SK-N-SH (cell line): ENCODE data around the gene CYP46A1. TPM values are rescaled to one million over a fixed set of nuclear protein-coding genes. Genes with fewer than 3 reads are reported as not detected.

Experiments used
- CTCF ChIA-PET: fragments of 300-600, 350-600 bp; formaldehyde crosslinking; extraction: SDS; loops from one replicate; lab custom pipeline; 2021; lab: Yijun Ruan, JAX
- POLR2A ChIA-PET: fragments of 350-600 bp; sonication (Branson Sonifier 250); formaldehyde crosslinking; extraction: SDS; loops from one replicate; lab custom pipeline; 2020; ENCODE audit warnings: antibody characterized with exemption, inconsistent platforms; lab: Yijun Ruan, JAX
- DNase-seq: peaks from one replicate; pipeline ENCODE4 v3.0.0; 2012
- H2AFZ ChIP-seq: fragments of 200-600 bp; sonication (generic); 2 replicates; pipeline ENCODE4 v1.8.1; 2016; ENCODE audit warnings: antibody characterized with exemption, mild to moderate bottlenecking, low read depth
- H3F3A ChIP-seq: fragments of 200-600 bp; sonication (generic); replicated peaks from 2 replicates; pipeline ENCODE3; 2016; ENCODE audit warnings: antibody characterized with exemption, mild to moderate bottlenecking; ENCODE audit not compliant: insufficient read depth
- H3K27ac ChIP-seq, 2 experiments: fragments of 200-500 bp in 1 of 2; fragments of 200-600 bp in 1 of 2; sonication (Bioruptor generic) in 1 of 2; sonication (generic), shearing (Covaris generic) in 1 of 2; 2 replicates each; pipeline versions ENCODE4 v1.5.1 to v1.6.1; 2014 to 2016; ENCODE audit warnings: low read depth in 2 of 2, inconsistent platforms in 1 of 2, low read length in 1 of 2, mild to moderate bottlenecking in 1 of 2, mixed read lengths in 1 of 2
- H3K27me3 ChIP-seq: fragments of 200-600 bp; sonication (generic), shearing (Covaris generic); 2 replicates; pipeline ENCODE4 v1.6.1; 2016; ENCODE audit warnings: mixed run types; ENCODE audit not compliant: insufficient read depth
- H3K36me3 ChIP-seq, 2 experiments: fragments of 200-500 bp in 1 of 2; fragments of 200-600 bp in 1 of 2; sonication (Bioruptor generic) in 1 of 2; sonication (generic) in 1 of 2; replicated peaks in 1 of 2; 2 replicates each; pipeline versions ENCODE3 to v1.5.1; 2014 to 2016; ENCODE audit warnings: low read length in 1 of 2, mild to moderate bottlenecking in 1 of 2; ENCODE audit not compliant: insufficient read depth in 2 of 2, control insufficient read depth in 1 of 2
- H3K4me1 ChIP-seq, 2 experiments: fragments of 200-500 bp in 1 of 2; fragments of 200-600 bp in 1 of 2; sonication (Bioruptor generic) in 1 of 2; sonication (generic), shearing (Covaris generic) in 1 of 2; 2 replicates each; pipeline versions ENCODE4 v1.5.1 to v1.6.1; 2014 to 2016; ENCODE audit warnings: low read depth in 1 of 2, low read length in 1 of 2, mixed run types in 1 of 2; ENCODE audit not compliant: insufficient read depth in 2 of 2, control insufficient read depth in 1 of 2
- H3K4me2 ChIP-seq: fragments of 200-600 bp; sonication (generic), shearing (Covaris generic); 2 replicates; pipeline ENCODE4 v1.6.1; 2017; ENCODE audit warnings: mixed run types
- H3K4me3 ChIP-seq, 2 experiments: fragments of 200-500 bp in 1 of 2; fragments of 200-600 bp in 1 of 2; sonication (Bioruptor generic) in 1 of 2; sonication (generic), shearing (Covaris generic) in 1 of 2; 2 replicates each; pipeline versions ENCODE4 v1.5.1 to v1.8.1; 2014 to 2016; ENCODE audit warnings: low read depth in 2 of 2, inconsistent platforms in 1 of 2, low read length in 1 of 2, mild to moderate bottlenecking in 1 of 2, mixed read lengths in 1 of 2, moderate library complexity in 1 of 2
- H3K79me2 ChIP-seq: fragments of 200-600 bp; sonication (generic); 2 replicates; pipeline ENCODE4 v1.8.1; 2017; ENCODE audit warnings: mild to moderate bottlenecking; ENCODE audit not compliant: insufficient read depth
- H3K9ac ChIP-seq: fragments of 200-600 bp; sonication (generic); 2 replicates; pipeline ENCODE4 v1.6.1; 2017; ENCODE audit warnings: mixed run types
- H3K9me2 ChIP-seq: fragments of 200-600 bp; sonication (generic); 2 replicates; pipeline ENCODE4 v1.6.1; 2017; ENCODE audit warnings: mixed run types
- H3K9me3 ChIP-seq: fragments of 200-600 bp; sonication (generic); 2 replicates; pipeline ENCODE4 v1.6.1; 2017; ENCODE audit warnings: mixed run types, mild to moderate bottlenecking, moderate library complexity
- H4K20me1 ChIP-seq: fragments of 200-600 bp; sonication (generic); 2 replicates; pipeline ENCODE4 v1.6.1; 2017; ENCODE audit warnings: mild to moderate bottlenecking, mixed run types; ENCODE audit not compliant: insufficient read depth
- CTCF ChIP-seq: fragments of 200-600 bp; sonication (generic); IDR thresholded peaks from 2 replicates; pipeline ENCODE4 v1.6.1; 2017; ENCODE audit warnings: antibody characterized with exemption, mild to moderate bottlenecking, moderate library complexity
- ELF1 ChIP-seq: IDR thresholded peaks from 2 replicates; pipeline ENCODE4 v1.4.0; 2012
- EP300 ChIP-seq, 2 experiments: IDR thresholded peaks; 2 replicates each; pipeline versions ENCODE4 v1.4.0 to v1.6.1; 2012; ENCODE audit warnings: borderline replicate concordance in 1 of 2, low read depth in 1 of 2, low read length in 1 of 2
- EZH2phosphoT487 ChIP-seq: fragments of 200-600 bp; sonication (generic); IDR thresholded peaks from 2 replicates; pipeline ENCODE4 v1.6.1; 2017; ENCODE audit warnings: low read depth, mixed run types, mild to moderate bottlenecking, antibody characterized with exemption, moderate library complexity, borderline replicate concordance
- FOSL2 ChIP-seq: IDR thresholded peaks from 2 replicates; pipeline ENCODE4 v1.4.0; 2012; ENCODE audit warnings: low read depth, mild to moderate bottlenecking, moderate library complexity, borderline replicate concordance
- GABPA ChIP-seq: IDR thresholded peaks from 2 replicates; pipeline ENCODE4 v1.4.0; 2012; ENCODE audit warnings: low read depth, mild to moderate bottlenecking
- JUND ChIP-seq: IDR thresholded peaks from 2 replicates; pipeline ENCODE4 v1.4.0; 2012
- MAX ChIP-seq: IDR thresholded peaks from 2 replicates; pipeline ENCODE4 v1.4.0; 2012; ENCODE audit warnings: low read depth
- MEF2A ChIP-seq: IDR thresholded peaks from 2 replicates; pipeline ENCODE4 v1.4.0; 2012; ENCODE audit warnings: low read depth, borderline replicate concordance
- PBX3 ChIP-seq: IDR thresholded peaks from 2 replicates; pipeline ENCODE4; 2012
- POLR2AphosphoS5 ChIP-seq: IDR thresholded peaks from 2 replicates; pipeline ENCODE4 v1.6.1; 2012; ENCODE audit warnings: low read depth, low read length
- RAD21 ChIP-seq: IDR thresholded peaks from 2 replicates; pipeline ENCODE4 v1.6.1; 2012; ENCODE audit warnings: mild to moderate bottlenecking, low read length
- SIN3A ChIP-seq: IDR thresholded peaks from 2 replicates; pipeline ENCODE4 v1.6.1; 2012; ENCODE audit warnings: low read depth, mild to moderate bottlenecking, low read length, moderate library complexity, borderline replicate concordance
- SMC3 ChIP-seq: IDR thresholded peaks from 2 replicates; pipeline ENCODE4 v1.6.1; 2012; ENCODE audit warnings: low read depth, low read length, improper control_type of control experiment
- TEAD4 ChIP-seq: IDR thresholded peaks from 2 replicates; pipeline ENCODE4 v1.4.0; 2012; ENCODE audit warnings: mild to moderate bottlenecking, borderline replicate concordance; ENCODE audit not compliant: insufficient read depth
- USF1 ChIP-seq: IDR thresholded peaks from 2 replicates; pipeline ENCODE4 v1.4.0; 2012; ENCODE audit warnings: low read depth, borderline replicate concordance
- USF2 ChIP-seq: fragments of 150-350 bp; IDR thresholded peaks from 2 replicates; pipeline ENCODE4 v1.6.1; 2017; ENCODE audit warnings: antibody characterized with exemption, low read length, low read depth, borderline replicate concordance
- YY1 ChIP-seq: IDR thresholded peaks from 2 replicates; pipeline ENCODE4 v1.4.0; 2012; ENCODE audit warnings: low read depth, mild to moderate bottlenecking
- WGBS: methylation state at CpG from one replicate; pipeline ENCODE4 v1.1.6; 2017; ENCODE audit warnings: low lambda C conversion rate; 5-methylcytosine and 5-hydroxymethylcytosine counted together
- polyA plus RNA-seq, 3 experiments: library from polyadenylated mRNA; depleted of rRNA; stranded (reverse); fragments of >200 nt; gene quantifications; 2 replicates each; pipeline ENCODE4 v1.2.3, GENCODE V29; 2012

Gene CYP46A1
- polyA plus RNA-seq, 1 of the 3 experiments (the other 2 are of a cell fraction), result 0.30 TPM

- no peak for TF ChIP-seq SMC3
- no peak for TF ChIP-seq USF1
- TF ChIP-seq SIN3A, result no peak
- no peak for TF ChIP-seq YY1
- TF ChIP-seq MAX, result no peak
Measured at GRCh38 chr14:99673305-99674063, 10.6 kb upstream of the CYP46A1 start (continued).

- Histone ChIP-seq H3K9ac (no peak overlapping the region), H3K9me3 (no peaks in the 10 kb centered on the region), H3K79me2 (no peaks in the 10 kb centered on the region), H4K20me1 (no peaks in the 10 kb centered on the region), H3K4me1 (peaks cover 3 to 7% of the 10 kb centered on the region in 2 experiments; a peak in 2 of 4 replicates), H3K27ac (no peak overlapping the region), H3F3A (no peaks in the 10 kb centered on the region), H3K9me2 (no peaks in the 10 kb centered on the region), H3K27me3 (0 out of 2 replicates have a peak, but pooled peaks cover 7% of the 10 kb centered on the region), H3K4me2 (no peak overlapping the region), H3K36me3 (no peaks in the 10 kb centered on the region), H3K4me3 (no peak overlapping the region), H2AFZ (no peak overlapping the region)
- ChIA-PET POLR2A (no interaction called here), CTCF (interaction anchor here (1.1 to 3.1 kb wide), 3 partner anchors 9 to 56 kb away, joined by 3 to 18 read pairs (median 4); no protein-coding TSS in a partner anchor)
- TF ChIP-seq MEF2A (no peak), SMC3 (no peak), TEAD4 (no peak), ELF1 (no peak), USF2 (no peak), EZH2phosphoT487 (no peak), POLR2AphosphoS5 (no peak), RAD21 (no peak), PBX3 (no peak), CTCF (no peak), USF1 (no peak), EP300 (IDR thresholded peaks at IDR 0.05; ENCODE audit: borderline replicate concordance in 1 of 2, low read depth in 1 of 2, low read length in 1 of 2) (no peak), SIN3A (no peak), GABPA (no peak), MAX (no peak), JUND (no peak), FOSL2 (no peak)
- 85% methylated on average over 5 of the region's 9 CpGs for WGBS
- no peak for DNase-seq
Measured at GRCh38 chr14:99674064-99674650, 9.9 kb upstream of the CYP46A1 start.
